K562 (cell line): ENCODE data around the gene MTA2. TPM values are rescaled to one million over a fixed set of nuclear protein-coding genes. Genes with fewer than 3 reads are reported as not detected.

ENCODE experiments used
- ADNP ChIP-seq: fragments of 200-800 bp; sonication (Bioruptor generic); IDR thresholded peaks from 2 replicates; pipeline ENCODE4 v1.6.1; 2016; ENCODE audit warnings: missing genetic modification characterization, missing compliant biosample characterization
- CCAR2 ChIP-seq: fragments of 200-400 bp; formaldehyde crosslinking; IDR thresholded peaks from 2 replicates; pipeline ENCODE4 v1.6.1; 2017; ENCODE audit warnings: mild to moderate bottlenecking, low read depth, low read length
- E2F1 ChIP-seq: sonication (generic); formaldehyde crosslinking; IDR thresholded peaks from 2 replicates; pipeline ENCODE4 v1.8.1; 2023; ENCODE audit warnings: mild to moderate bottlenecking, missing genetic modification reagents, moderate library complexity
- KLF10 ChIP-seq: fragments of 250-450 bp; sonication (Bioruptor Pico); IDR thresholded peaks from 2 replicates; pipeline ENCODE4 v1.6.1; 2021; ENCODE audit warnings: matching md5 sums
- MEIS2 ChIP-seq: fragments of 450-650 bp; IDR thresholded peaks from 2 replicates; pipeline ENCODE4 v1.6.1; 2014; ENCODE audit warnings: mild to moderate bottlenecking; ENCODE audit not compliant: partially characterized antibody
- ZFX ChIP-seq: sonication (generic); formaldehyde crosslinking; IDR thresholded peaks from 2 replicates; pipeline ENCODE4 v1.8.0; 2022; ENCODE audit warnings: mild to moderate bottlenecking, missing genetic modification reagents, moderate library complexity
- ZNF184 ChIP-seq: sonication (generic); formaldehyde crosslinking; IDR thresholded peaks from 2 replicates; pipeline ENCODE4 v1.5.0; 2020; ENCODE audit warnings: missing genetic modification reagents
- ZNF318 ChIP-seq, 2 experiments: fragments of 450-650 bp; IDR thresholded peaks; 2 replicates each; pipeline ENCODE4 v1.6.1; 2016; ENCODE audit warnings: mild to moderate bottlenecking in 2 of 2, borderline replicate concordance in 1 of 2, low read depth in 1 of 2, moderate library complexity in 1 of 2
- ZNF699 ChIP-seq: fragments of 250-450 bp; sonication (Bioruptor Pico); IDR thresholded peaks from 2 replicates; pipeline ENCODE4 v1.8.0; 2021; ENCODE audit warnings: mild to moderate bottlenecking, moderate library complexity; ENCODE audit not compliant: insufficient replicate concordance
- ZNF740 ChIP-seq, 3 experiments: fragments of 200-800 bp in 1 of 3; sonication (Bioruptor generic) in 1 of 3; sonication (generic) in 1 of 3; formaldehyde crosslinking in 1 of 3; IDR thresholded peaks; 2 replicates each; pipeline versions ENCODE4 v1.6.1 to v1.8.0; 2016 to 2022; ENCODE audit warnings: mild to moderate bottlenecking in 2 of 3, missing compliant biosample characterization in 2 of 3, missing genetic modification characterization in 2 of 3, missing genetic modification reagents in 1 of 3
- polyA plus RNA-seq, 8 experiments: library from polyadenylated mRNA; depleted of rRNA in 4 of 8; stranded (reverse) in 5 of 8; unstranded in 3 of 8; fragments of >200 nt; fragmentation: Nextera tagmentation in 2 of 8; fragmentation: Illumina TruSeq in 1 of 8; extraction: Ambion mirVana in 2 of 8; extraction: Trizol in 1 of 8; gene quantifications; 2 replicates each; pipeline versions ENCODE4 v1.2.1 to v1.2.3, GENCODE V29; 2011 to 2014; ENCODE audit warnings: inconsistent platforms in 1 of 8, missing spikeins in 1 of 8
- total RNA-seq, 7 experiments: library from RNA; depleted of rRNA in 6 of 7; stranded (reverse); fragments of >200 nt in 6 of 7; fragmentation: Illumina TruSeq in 2 of 7; extraction: Trizol in 2 of 7; gene quantifications; 2 replicates each; pipeline versions ENCODE4 v1.2.1 to v1.2.3, GENCODE V29; 2011 to 2021; ENCODE audit warnings: low replicate concordance in 1 of 7

The MTA2 gene
- total and polyA plus RNA-seq, 9 of the 15 experiments (the other 6 are each of a cell fraction or from before 2014, with no cell fraction given), result 6.2 to 220 (median 172) TPM

GRCh38 chr11:62621567-62622470 is 20.2 kb upstream of the MTA2 start, which contains the start of gene B3GAT3 (continued):
- TF ChIP-seq ZNF318 (IDR thresholded peaks at IDR 0.05; ENCODE audit: borderline replicate concordance in 1 of 2, low read depth in 1 of 2) (peak in 1 of 2 experiments; percentile 68; a peak in 1 of 4 replicates), CCAR2 (no peak), ZFX (peak; percentile 46; the same call in 1 of the 2 replicates), ADNP (tag) (no peak), E2F1 (CRISPR knock-in tag) (peak; percentile 88), ZNF184 (no peak), MEIS2 (no peak), ZNF699 (no peak), KLF10 (no peak), ZNF740 (CRISPR knock-in tag; IDR thresholded peaks at IDR 0.05) (no peak), ZNF740 (tag; IDR thresholded peaks at IDR 0.05) (no peak)
